Astrocyte of the spinal cord (primary cell): ENCODE measurements around the gene MAST4.

Experiments
- DNase-seq: peaks from one replicate; pipeline ENCODE4 v3.0.0; 2011; ENCODE audit warnings: low read depth, low spot score
- H3K4me3 ChIP-seq: 2 replicates; pipeline ENCODE4 v1.5.1; 2011; ENCODE audit warnings: low read depth, mild to moderate bottlenecking, low read length, moderate library complexity
- in situ Hi-C: cut with HindIII; loops from 2 replicates; pipeline ENCODE4 v1.10.0; 2017; ENCODE audit warnings: low sequenced_read_pairs
- TF ChIP-seq, protein P1 (sequence below): IDR thresholded peaks from 2 replicates; pipeline ENCODE4 v1.5.1; 2012; ENCODE audit warnings: low read depth, mild to moderate bottlenecking, low read length, inconsistent platforms

MAST4 gene

DNA sequence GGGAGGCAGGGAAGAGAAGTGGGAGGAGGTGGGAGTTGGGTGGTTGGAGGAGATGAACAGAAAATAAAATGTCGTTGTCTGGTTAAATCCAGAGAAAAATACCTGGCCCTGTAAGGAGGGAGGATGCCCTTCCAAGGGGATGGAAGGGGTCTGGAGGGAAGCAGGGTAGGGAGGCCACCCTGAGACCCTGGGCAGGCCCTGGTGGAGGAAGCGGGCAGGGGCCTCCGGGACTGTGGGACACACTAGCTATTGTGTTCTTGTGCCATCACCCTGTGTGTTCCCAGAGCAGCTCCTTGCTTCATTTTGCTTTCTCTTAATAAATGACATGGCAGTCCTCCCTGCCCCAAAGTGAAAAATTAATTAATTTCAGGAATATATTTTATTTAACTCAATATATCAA, 612.2 kb downstream of the MAST4 start:
- H3K4me3 ChIP-seq = no peak overlapping the region
- no peak for DNase-seq
- TF ChIP-seq, protein P1, sequence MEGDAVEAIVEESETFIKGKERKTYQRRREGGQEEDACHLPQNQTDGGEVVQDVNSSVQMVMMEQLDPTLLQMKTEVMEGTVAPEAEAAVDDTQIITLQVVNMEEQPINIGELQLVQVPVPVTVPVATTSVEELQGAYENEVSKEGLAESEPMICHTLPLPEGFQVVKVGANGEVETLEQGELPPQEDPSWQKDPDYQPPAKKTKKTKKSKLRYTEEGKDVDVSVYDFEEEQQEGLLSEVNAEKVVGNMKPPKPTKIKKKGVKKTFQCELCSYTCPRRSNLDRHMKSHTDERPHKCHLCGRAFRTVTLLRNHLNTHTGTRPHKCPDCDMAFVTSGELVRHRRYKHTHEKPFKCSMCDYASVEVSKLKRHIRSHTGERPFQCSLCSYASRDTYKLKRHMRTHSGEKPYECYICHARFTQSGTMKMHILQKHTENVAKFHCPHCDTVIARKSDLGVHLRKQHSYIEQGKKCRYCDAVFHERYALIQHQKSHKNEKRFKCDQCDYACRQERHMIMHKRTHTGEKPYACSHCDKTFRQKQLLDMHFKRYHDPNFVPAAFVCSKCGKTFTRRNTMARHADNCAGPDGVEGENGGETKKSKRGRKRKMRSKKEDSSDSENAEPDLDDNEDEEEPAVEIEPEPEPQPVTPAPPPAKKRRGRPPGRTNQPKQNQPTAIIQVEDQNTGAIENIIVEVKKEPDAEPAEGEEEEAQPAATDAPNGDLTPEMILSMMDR = no peak
- in situ Hi-C loops = no loop called here

DNA sequence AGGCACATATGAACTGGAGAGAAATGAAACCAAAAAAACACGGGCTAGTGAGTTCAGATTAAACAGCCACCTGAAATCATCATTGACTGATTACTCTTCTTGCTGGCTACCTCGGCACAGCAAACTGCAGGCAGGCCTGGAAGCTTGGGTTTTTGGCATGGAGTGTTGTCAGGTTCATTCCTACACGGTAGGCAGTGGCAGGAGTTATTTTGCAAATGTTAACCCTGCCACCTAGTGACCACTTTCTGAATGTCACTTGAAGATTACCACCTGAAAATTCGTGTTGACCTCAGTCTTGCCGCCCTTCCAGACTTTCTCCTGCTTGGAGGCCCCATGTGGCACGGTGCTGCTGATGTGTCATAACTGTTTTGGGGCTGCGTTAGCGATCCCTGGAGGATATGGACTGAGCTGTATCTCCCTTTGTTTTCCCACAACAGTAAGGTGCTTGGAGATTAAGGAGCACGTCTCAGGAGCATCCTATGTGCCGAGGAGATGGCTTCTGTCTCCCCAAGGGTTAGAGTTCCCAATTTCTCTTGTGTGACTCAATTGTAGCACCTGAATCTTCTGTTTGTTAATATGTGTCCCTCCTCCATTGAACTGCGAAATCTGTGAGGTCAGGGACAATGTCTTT, 613.1 kb downstream of the MAST4 start:
- no peak overlapping the region for H3K4me3 ChIP-seq
- in situ Hi-C loops = no loop called here
- TF ChIP-seq, protein P1 = peak; percentile 65
- peak; percentile 74 for DNase-seq

DNA sequence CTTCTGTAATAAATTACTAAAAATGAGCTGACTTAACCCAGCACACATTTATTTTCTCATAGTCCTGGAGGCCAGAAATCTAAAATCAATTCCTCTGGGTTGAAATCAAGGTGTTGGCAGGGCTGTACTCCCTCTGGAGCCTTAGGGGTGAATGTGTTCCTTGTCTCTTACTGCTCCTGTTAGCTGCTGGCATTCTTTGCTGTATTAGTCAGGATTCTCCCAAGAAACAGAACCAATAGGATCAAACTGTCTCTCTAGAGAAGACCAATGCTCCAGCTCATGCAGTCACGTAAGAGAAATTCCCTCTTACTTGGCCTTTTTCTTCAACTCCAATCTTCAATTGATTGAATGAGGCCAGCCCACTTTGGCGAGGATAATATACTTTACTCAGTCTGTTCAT, 615.7 kb downstream of the MAST4 start:
- peak; percentile 78 for DNase-seq
- no peak overlapping the region for H3K4me3 ChIP-seq
- in situ Hi-C loops = no loop called here
- TF ChIP-seq, protein P1 = no peak

DNA sequence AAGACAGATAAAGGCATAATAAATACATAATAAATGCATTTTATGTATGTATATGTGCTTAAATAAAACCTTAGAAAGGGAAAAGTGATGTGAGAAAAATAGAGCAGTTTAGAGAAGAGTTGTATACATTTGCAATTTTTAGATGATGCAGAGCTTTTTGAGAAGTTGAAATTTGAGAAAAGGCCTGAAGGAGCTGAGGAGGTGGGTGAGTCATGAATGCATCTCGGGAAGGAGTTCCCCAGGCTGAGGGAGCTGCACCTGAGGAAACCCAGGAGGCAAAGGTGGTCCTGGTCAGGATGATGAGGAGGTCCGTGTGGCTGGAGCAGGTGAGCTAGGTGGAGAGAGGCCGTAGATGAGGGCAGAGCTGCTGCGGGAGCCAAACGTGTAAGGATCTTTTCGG, 617.8 kb downstream of the MAST4 start:
- TF ChIP-seq, protein P1 = no peak
- H3K4me3 ChIP-seq = no peak overlapping the region
- in situ Hi-C loops = no loop called here
- peak; percentile 17 for DNase-seq

DNA sequence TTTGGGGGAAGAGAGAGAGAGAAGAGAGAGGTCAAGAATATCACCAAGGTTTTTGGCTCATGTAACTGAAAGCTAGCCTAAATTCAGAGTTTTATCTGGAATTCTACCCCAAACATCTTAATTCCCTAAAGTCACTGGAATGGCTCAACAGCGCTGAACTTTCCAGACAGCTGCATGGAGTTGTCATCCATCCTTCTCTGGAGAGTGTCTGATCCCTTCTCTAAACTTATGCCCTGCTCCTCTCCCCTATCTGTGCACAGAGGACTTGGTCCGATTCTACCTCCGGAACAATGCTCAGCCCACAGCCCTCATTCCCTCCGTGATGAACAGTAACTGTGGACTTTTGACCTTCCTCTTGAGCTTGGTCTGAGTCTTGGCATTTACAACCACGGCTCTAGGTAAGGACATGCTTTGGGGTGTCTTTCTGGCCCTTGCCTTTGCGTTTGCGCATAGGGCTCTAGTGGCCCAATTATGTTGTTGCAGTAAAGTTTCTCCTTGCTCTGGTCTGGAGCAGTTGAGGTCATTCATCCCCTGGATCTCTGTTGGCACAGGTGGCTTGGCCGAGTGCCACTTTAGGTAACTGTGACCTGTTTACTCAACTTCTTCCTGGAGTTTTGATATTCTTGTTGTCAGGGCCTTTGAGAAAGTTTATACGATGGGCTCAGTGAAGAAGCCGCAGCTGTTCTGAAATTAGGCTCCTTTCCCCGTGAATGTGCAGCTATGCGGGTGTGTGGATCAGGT, 618.7 kb downstream of the MAST4 start:
- no peak for DNase-seq
- in situ Hi-C loops = no loop called here
- no peak overlapping the region for H3K4me3 ChIP-seq
- TF ChIP-seq, protein P1 = no peak

DNA sequence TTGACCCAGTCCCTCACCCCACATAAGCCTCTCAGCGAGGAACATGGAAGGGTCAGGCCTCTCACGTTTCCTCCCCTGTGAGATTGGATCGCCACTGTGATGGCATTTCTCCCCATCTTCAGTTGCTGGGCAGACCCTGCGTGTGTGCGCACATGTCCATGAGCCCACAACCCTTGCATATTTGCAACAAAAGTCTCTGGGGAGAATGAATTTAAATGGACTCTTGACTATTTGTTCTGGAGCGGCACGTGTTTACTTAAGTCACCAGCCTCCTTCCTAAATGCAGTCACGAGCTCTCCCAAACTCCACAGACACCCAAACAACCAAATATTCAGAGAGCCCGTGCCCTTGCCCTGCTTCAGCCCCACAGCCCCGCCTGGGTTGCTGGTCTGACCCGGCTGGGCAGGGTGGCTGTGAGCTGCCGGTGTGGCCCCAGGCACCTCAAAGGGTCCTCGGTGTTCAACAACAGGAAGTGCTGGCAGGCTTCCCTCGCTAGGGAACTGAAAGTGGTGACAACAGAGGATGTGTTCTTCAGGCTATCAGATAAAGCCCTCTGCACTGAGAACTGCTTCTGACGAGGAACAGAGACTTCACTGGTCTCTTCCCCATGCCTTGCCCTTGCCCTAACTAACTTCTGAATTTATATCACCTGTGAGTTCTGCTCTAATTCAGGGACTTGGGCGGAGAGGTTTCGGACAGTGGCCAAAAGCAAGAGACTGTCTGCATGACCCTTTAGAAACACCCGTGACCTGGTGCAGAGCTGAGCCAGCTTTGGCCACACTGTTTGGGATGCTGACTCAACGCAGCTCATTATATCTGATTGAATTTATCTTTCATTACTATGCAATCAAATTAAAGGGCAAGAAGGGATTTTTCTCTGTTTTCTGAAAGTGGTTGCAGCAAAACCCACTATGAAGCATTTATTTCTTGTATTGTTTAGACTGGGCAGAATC, 619.6 kb downstream of the MAST4 start:
- in situ Hi-C loops = no loop called here
- TF ChIP-seq, protein P1 = no peak
- no peak overlapping the region for H3K4me3 ChIP-seq
- DNase-seq = no peak
